Measurements from ENCODE around the gene MAP1S.

DNA sequence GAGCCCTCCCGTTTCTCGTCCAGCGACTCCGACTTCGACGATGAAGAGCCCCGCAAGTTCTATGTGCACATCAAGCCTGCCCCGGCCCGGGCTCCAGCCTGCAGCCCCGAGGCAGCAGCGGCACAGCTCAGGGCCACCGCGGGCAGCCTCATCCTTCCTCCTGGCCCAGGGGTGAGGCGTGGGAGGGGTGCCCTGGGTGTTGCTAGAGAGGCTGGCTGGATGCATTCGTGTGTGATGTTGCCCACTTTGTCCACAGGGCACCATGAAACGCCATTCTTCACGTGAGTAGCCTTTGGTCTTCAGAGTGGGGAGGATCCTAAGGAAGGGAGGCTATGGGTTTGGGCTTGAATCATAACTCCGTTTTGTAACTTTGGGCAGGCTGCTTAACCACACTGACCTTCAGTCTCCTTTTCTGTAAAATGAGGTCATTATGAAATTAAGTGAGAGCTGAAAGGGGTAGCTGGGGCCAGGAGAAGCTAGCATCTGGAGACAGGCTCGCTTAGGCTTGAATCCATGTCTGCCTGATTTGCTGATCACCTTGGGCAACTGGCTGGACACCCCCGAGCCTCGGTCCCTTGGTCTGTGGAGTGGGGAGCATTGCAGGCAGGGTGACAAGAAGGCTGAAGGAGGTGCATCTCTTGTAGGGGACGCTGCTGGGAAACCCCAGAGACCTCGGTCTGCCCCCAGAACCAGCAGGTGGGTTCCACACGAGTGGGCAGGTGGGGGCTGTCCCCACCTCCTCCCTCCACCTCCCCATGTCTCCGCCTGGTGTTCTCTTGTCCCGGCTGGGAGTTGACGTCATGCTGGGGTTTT, 56.9 kb downstream of the MAP1S start:
- no peak for TF ChIP-seq GATA3 (IDR thresholded peaks at IDR 0.05; ENCODE audit: low read depth, low read length)
- TF ChIP-seq GATA2 (IDR thresholded peaks at IDR 0.05; ENCODE audit: low read depth, low read length), result no peak
